SK-N-SH treated with all-trans-retinoic acid at 6 μM for 48 hours (cell line): ENCODE measurements around the gene PACC1.

ENCODE experiments used
- ATAC-seq: fragments of 200-7000 bp; cut with Tn5 transposase; 3 replicates; pipeline ENCODE4 v1.9.1; 2020; ENCODE audit warnings: mild to moderate bottlenecking, moderate library complexity
- ARNTL ChIP-seq: fragments of 450-650 bp; formaldehyde crosslinking; IDR thresholded peaks from 2 replicates; pipeline ENCODE4 v1.5.0; 2020; ENCODE audit warnings: low read depth, mild to moderate bottlenecking, moderate library complexity, borderline replicate concordance
- BACH2 ChIP-seq: fragments of 250-450 bp; sonication (Bioruptor Pico); IDR thresholded peaks from 2 replicates; pipeline ENCODE4 v1.9.0; 2021; ENCODE audit warnings: mild to moderate bottlenecking, borderline replicate concordance
- CREB5 ChIP-seq: fragments of 250-450 bp; sonication (Bioruptor Pico); IDR thresholded peaks from 2 replicates; pipeline ENCODE4 v1.5.1; 2020; ENCODE audit warnings: low read depth, mild to moderate bottlenecking, moderate library complexity
- CSDC2 ChIP-seq: fragments of 250-450 bp; sonication (Bioruptor Pico); IDR thresholded peaks from 2 replicates; pipeline ENCODE4 v1.5.0; 2020; ENCODE audit warnings: mild to moderate bottlenecking, moderate library complexity
- CSRNP3 ChIP-seq: fragments of 250-450 bp; sonication (Bioruptor Pico); IDR thresholded peaks from 2 replicates; pipeline ENCODE4 v1.5.1; 2021; ENCODE audit warnings: mild to moderate bottlenecking, moderate library complexity
- ESRRG ChIP-seq: fragments of 250-450 bp; sonication (Bioruptor Pico); IDR thresholded peaks from 2 replicates; pipeline ENCODE4 v1.6.1; 2021; ENCODE audit warnings: mild to moderate bottlenecking
- GLIS3 ChIP-seq: fragments of 250-450 bp; sonication (Bioruptor Pico); IDR thresholded peaks from 2 replicates; pipeline ENCODE4 v1.5.0; 2020; ENCODE audit warnings: mild to moderate bottlenecking, moderate library complexity
- ISL1 ChIP-seq: fragments of 250-450 bp; sonication (Bioruptor Pico); IDR thresholded peaks from 2 replicates; pipeline ENCODE4 v2.1.2; 2022; ENCODE audit warnings: mild to moderate bottlenecking, moderate library complexity
- OSR1 ChIP-seq: fragments of 250-450 bp; sonication (Bioruptor Pico); IDR thresholded peaks from 2 replicates; pipeline ENCODE4 v1.8.0; 2022; ENCODE audit warnings: moderate library complexity, mild to moderate bottlenecking, inconsistent platforms
- PATZ1 ChIP-seq: fragments of 250-450 bp; sonication (Bioruptor Pico); IDR thresholded peaks from 2 replicates; pipeline ENCODE4 v1.8.0; 2020; ENCODE audit warnings: mild to moderate bottlenecking, moderate library complexity, borderline replicate concordance
- PPARA ChIP-seq: fragments of 250-450 bp; sonication (Bioruptor Pico); IDR thresholded peaks from 2 replicates; pipeline ENCODE4 v1.5.0; 2020; ENCODE audit warnings: mild to moderate bottlenecking, borderline replicate concordance
- SNAI2 ChIP-seq: fragments of 250-450 bp; sonication (Bioruptor Pico); IDR thresholded peaks from 2 replicates; pipeline ENCODE4 v1.5.0; 2020; ENCODE audit warnings: mild to moderate bottlenecking, moderate library complexity
- TCF4 ChIP-seq: fragments of 250-450 bp; sonication (Bioruptor Pico); IDR thresholded peaks from 2 replicates; pipeline ENCODE4 v1.8.0; 2021; ENCODE audit warnings: mild to moderate bottlenecking, moderate library complexity, borderline replicate concordance
- TOX ChIP-seq: fragments of 250-450 bp; sonication (Bioruptor Pico); IDR thresholded peaks from 2 replicates; pipeline ENCODE4 v1.8.0; 2021; ENCODE audit warnings: mild to moderate bottlenecking, moderate library complexity, borderline replicate concordance
- ZC3H10 ChIP-seq: fragments of 250-450 bp; sonication (Bioruptor Pico); IDR thresholded peaks from 2 replicates; pipeline ENCODE4 v1.5.1; 2021; ENCODE audit warnings: mild to moderate bottlenecking, moderate library complexity
- ZFP3 ChIP-seq: fragments of 250-450 bp; sonication (Bioruptor Pico); IDR thresholded peaks from 2 replicates; pipeline ENCODE4 v1.5.0; 2020; ENCODE audit warnings: mild to moderate bottlenecking, moderate library complexity
- ZFP30 ChIP-seq: fragments of 450-650 bp; formaldehyde crosslinking; IDR thresholded peaks from 2 replicates; pipeline ENCODE4 v1.5.0; 2022; ENCODE audit warnings: mild to moderate bottlenecking, moderate library complexity
- ZNF565 ChIP-seq: fragments of 450-650 bp; formaldehyde crosslinking; conservative IDR thresholded peaks from 2 replicates; pipeline ENCODE4 v1.5.0; 2020; ENCODE audit warnings: low read depth, mild to moderate bottlenecking, moderate library complexity
- ZNF8 ChIP-seq: fragments of 450-650 bp; formaldehyde crosslinking; IDR thresholded peaks from 2 replicates; pipeline ENCODE4 v1.5.0; 2020; ENCODE audit warnings: mild to moderate bottlenecking, moderate library complexity
- TF ChIP-seq, protein P1 (sequence below): fragments of 250-450 bp; sonication (Bioruptor Pico); IDR thresholded peaks from 2 replicates; pipeline ENCODE4 v1.5.0; 2020; ENCODE audit warnings: mild to moderate bottlenecking, moderate library complexity

PACC1 gene

GRCh38 chr1:212402666-212403321 is 11.9 kb downstream of the PACC1 start:
- TF ChIP-seq ISL1 (CRISPR knock-in tag) (no peak), ARNTL (CRISPR knock-in tag) (no peak), ZNF8 (CRISPR knock-in tag) (no peak), CSRNP3 (CRISPR knock-in tag) (no peak)
- ATAC-seq: no peak

DNA sequence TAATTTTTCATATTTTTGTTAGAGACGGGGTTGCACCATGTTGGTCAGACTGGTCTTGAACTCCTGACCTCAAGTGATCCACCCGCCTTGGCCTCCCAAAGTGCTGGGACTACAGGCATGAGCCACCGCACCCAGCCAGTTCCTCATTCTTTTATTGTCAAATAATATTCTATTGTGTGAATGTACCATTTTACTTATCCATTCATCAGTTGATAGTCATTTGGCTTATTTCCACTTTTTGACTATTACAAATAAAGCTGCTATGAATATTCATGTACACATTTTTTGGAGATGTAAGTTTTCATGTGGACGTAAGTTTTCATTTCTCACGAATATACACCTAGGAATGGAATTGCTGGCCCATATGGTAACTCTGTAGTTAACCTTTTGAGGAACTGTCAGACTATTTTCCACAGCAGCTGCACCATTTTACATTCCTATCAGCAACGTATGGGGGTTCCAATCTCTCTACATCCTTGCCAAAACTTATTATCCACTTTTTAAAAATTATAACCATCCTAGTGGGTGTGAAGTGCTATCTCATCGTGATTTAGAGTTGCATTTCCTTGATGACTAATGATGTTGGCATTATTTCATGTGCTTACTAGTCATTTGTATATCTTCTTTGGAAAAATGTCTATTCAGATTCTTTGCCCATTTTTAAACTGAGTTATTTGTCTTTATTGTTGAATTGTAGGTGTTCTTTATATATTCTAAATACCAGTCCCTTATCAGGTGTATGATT is 12.7 kb downstream of the PACC1 start:
- no peak for ATAC-seq
- no peak for TF ChIP-seq PATZ1
- TF ChIP-seq OSR1: no peak
- TF ChIP-seq CREB5 (CRISPR knock-in tag): no peak
- no peak for TF ChIP-seq BACH2 (CRISPR knock-in tag)
- TF ChIP-seq CSDC2: no peak
- no peak for TF ChIP-seq ISL1 (CRISPR knock-in tag)
- TF ChIP-seq TOX (CRISPR knock-in tag): no peak
- TF ChIP-seq ESRRG (CRISPR knock-in tag): no peak

DNA sequence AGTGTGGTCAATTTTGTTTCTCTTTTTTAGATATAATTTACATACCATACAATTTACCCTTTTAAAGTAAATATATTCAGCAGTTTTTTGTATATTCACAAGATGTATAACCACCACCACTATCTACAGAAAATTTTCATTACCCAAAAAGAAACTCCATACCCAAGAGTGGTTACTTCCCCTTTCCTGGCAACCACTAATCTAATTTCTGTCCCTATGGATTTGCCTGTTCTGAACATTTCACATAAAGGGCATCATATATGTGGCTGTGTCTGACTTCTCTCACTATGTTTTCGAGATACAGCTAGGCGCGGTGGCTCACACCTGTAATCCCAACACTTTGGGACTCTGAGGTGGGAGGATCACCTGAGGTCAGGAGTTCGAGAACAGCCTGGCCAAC is 13.6 kb downstream of the PACC1 start:
- TF ChIP-seq TOX (CRISPR knock-in tag) (no peak), CSRNP3 (CRISPR knock-in tag) (no peak), ESRRG (CRISPR knock-in tag) (no peak), TCF4 (CRISPR knock-in tag) (no peak), ZNF565 (no peak), ZC3H10 (CRISPR knock-in tag) (no peak), ZFP30 (CRISPR knock-in tag) (no peak), GLIS3 (CRISPR knock-in tag) (no peak), PATZ1 (no peak), OSR1 (no peak), CSDC2 (no peak), SNAI2 (CRISPR knock-in tag) (no peak), BACH2 (CRISPR knock-in tag) (no peak), ZNF8 (CRISPR knock-in tag) (no peak), ISL1 (CRISPR knock-in tag) (no peak), CREB5 (CRISPR knock-in tag) (no peak), ARNTL (CRISPR knock-in tag) (no peak), ZFP3 (no peak), PPARA (CRISPR knock-in tag) (no peak)
- TF ChIP-seq, protein P1, sequence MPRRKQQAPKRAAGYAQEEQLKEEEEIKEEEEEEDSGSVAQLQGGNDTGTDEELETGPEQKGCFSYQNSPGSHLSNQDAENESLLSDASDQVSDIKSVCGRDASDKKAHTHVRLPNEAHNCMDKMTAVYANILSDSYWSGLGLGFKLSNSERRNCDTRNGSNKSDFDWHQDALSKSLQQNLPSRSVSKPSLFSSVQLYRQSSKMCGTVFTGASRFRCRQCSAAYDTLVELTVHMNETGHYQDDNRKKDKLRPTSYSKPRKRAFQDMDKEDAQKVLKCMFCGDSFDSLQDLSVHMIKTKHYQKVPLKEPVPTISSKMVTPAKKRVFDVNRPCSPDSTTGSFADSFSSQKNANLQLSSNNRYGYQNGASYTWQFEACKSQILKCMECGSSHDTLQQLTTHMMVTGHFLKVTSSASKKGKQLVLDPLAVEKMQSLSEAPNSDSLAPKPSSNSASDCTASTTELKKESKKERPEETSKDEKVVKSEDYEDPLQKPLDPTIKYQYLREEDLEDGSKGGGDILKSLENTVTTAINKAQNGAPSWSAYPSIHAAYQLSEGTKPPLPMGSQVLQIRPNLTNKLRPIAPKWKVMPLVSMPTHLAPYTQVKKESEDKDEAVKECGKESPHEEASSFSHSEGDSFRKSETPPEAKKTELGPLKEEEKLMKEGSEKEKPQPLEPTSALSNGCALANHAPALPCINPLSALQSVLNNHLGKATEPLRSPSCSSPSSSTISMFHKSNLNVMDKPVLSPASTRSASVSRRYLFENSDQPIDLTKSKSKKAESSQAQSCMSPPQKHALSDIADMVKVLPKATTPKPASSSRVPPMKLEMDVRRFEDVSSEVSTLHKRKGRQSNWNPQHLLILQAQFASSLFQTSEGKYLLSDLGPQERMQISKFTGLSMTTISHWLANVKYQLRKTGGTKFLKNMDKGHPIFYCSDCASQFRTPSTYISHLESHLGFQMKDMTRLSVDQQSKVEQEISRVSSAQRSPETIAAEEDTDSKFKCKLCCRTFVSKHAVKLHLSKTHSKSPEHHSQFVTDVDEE (CRISPR knock-in tag): no peak
- TF ChIP-seq, all 23 proteins: peak for 0
- no peak for ATAC-seq
